Glutamatergic neuron (in vitro differentiated cells): ENCODE data around the gene PLPP6. TPM values are rescaled to one million over a fixed set of nuclear protein-coding genes. Genes with fewer than 3 reads are reported as not detected.

Experiments
- DNase-seq: peaks from one replicate; pipeline ENCODE4 v3.0.0; 2022
- H3K27ac Mint-ChIP-seq: one replicate; pipeline ENCODE4 v1.8.0; 2020; ENCODE audit warnings: mild to moderate bottlenecking, mixed read lengths, inconsistent platforms; ENCODE audit not compliant: unreplicated experiment
- H3K27me3 Mint-ChIP-seq: one replicate; pipeline ENCODE4 v1.8.0; 2020; ENCODE audit warnings: mild to moderate bottlenecking, moderate library complexity, mixed read lengths, inconsistent platforms; ENCODE audit not compliant: unreplicated experiment
- H3K36me3 Mint-ChIP-seq: one replicate; pipeline ENCODE4 v1.8.0; 2020; ENCODE audit warnings: mild to moderate bottlenecking, mixed read lengths, inconsistent platforms; ENCODE audit not compliant: unreplicated experiment
- H3K4me1 Mint-ChIP-seq: one replicate; pipeline ENCODE4 v1.8.0; 2020; ENCODE audit warnings: mild to moderate bottlenecking, low read depth, mixed read lengths, inconsistent platforms; ENCODE audit not compliant: unreplicated experiment
- H3K4me3 Mint-ChIP-seq: one replicate; pipeline ENCODE4 v1.8.0; 2020; ENCODE audit warnings: mild to moderate bottlenecking, mixed read lengths, inconsistent platforms; ENCODE audit not compliant: unreplicated experiment
- H3K9me3 Mint-ChIP-seq: one replicate; pipeline ENCODE4 v1.8.0; 2020; ENCODE audit warnings: mild to moderate bottlenecking, moderate library complexity, mixed read lengths, inconsistent platforms; ENCODE audit not compliant: unreplicated experiment
- CTCF ChIP-seq: fragments of 200-600 bp; sonication (generic); IDR thresholded peaks from one replicate; pipeline ENCODE4 v1.5.0; 2021; ENCODE audit not compliant: partially characterized antibody, unreplicated experiment
- total RNA-seq: library from RNA; stranded (reverse); fragmentation: NEBNext Ultra II Directional; extraction: Animal tissue kit (Norgen Biotek cat#: 25700); gene quantifications from one replicate; pipeline ENCODE4 v1.2.1, GENCODE V29; 2021; ENCODE audit not compliant: unreplicated experiment

The PLPP6 gene
- total RNA-seq, 1 donor from 2014 or later: 12.0 TPM

- H3K27me3 Mint-ChIP-seq: no peaks in the 10 kb centered on the region
- peaks cover 2% of the 10 kb centered on the region for H3K9me3 Mint-ChIP-seq
- no peak for TF ChIP-seq CTCF
- H3K27ac Mint-ChIP-seq: no peak overlapping the region
- H3K36me3 Mint-ChIP-seq: no peaks in the 10 kb centered on the region
- no peaks in the 10 kb centered on the region for H3K4me1 Mint-ChIP-seq
- H3K4me3 Mint-ChIP-seq: no peak overlapping the region
- no peak for DNase-seq
These were observed 26.9 kb downstream of the PLPP6 start for GRCh38 chr9:4689021-4689420.

GRCh38 chr9:4689687-4690104 is 27.6 kb downstream of the PLPP6 start:
- TF ChIP-seq CTCF: no peak
- no peak for DNase-seq
- no peak overlapping the region for H3K4me3 Mint-ChIP-seq
- no peaks in the 10 kb centered on the region for H3K4me1 Mint-ChIP-seq
- H3K9me3 Mint-ChIP-seq: peaks cover 2% of the 10 kb centered on the region
- no peaks in the 10 kb centered on the region for H3K36me3 Mint-ChIP-seq
- no peaks in the 10 kb centered on the region for H3K27me3 Mint-ChIP-seq
- H3K27ac Mint-ChIP-seq: no peak overlapping the region

DNA sequence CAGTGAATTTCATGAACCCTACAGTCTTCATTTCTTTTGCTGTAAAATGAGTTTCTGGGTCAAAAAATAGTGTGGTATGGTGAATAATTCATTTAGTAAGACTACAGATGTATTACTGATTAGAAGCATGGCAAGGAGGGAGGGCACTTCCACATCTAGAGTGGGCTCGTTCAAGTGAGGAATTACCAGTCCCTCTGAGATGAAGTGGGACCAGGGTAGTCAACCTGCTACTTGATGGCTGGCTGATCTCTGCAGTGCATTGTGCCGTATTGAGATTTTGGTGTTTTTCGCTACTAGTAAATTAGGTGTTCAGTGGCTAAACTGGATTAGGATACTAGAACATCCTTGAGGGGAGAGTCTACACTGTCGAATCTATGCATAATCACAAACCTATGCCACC is 28.1 kb downstream of the PLPP6 start:
- no peak overlapping the region for H3K27ac Mint-ChIP-seq
- H3K4me3 Mint-ChIP-seq: no peak overlapping the region
- peaks cover 2% of the 10 kb centered on the region for H3K9me3 Mint-ChIP-seq
- DNase-seq: no peak
- no peak for TF ChIP-seq CTCF
- no peaks in the 10 kb centered on the region for H3K36me3 Mint-ChIP-seq
- no peaks in the 10 kb centered on the region for H3K27me3 Mint-ChIP-seq
- H3K4me1 Mint-ChIP-seq: no peaks in the 10 kb centered on the region

- no peak for DNase-seq
- no peak overlapping the region for H3K27ac Mint-ChIP-seq
- no peaks in the 10 kb centered on the region for H3K9me3 Mint-ChIP-seq
- H3K4me3 Mint-ChIP-seq: no peak overlapping the region
- H3K27me3 Mint-ChIP-seq: no peaks in the 10 kb centered on the region
- no peaks in the 10 kb centered on the region for H3K4me1 Mint-ChIP-seq
- no peaks in the 10 kb centered on the region for H3K36me3 Mint-ChIP-seq
- no peak for TF ChIP-seq CTCF
These were observed 29.7 kb downstream of the PLPP6 start for GRCh38 chr9:4691795-4692194.

GRCh38 chr9:4700091-4700490 is 38.0 kb downstream of the PLPP6 start:
- H3K9me3 Mint-ChIP-seq: no peaks in the 10 kb centered on the region
- TF ChIP-seq CTCF: no peak
- H3K4me3 Mint-ChIP-seq: no peak overlapping the region
- H3K27ac Mint-ChIP-seq: no peak overlapping the region
- H3K27me3 Mint-ChIP-seq: no peaks in the 10 kb centered on the region
- H3K36me3 Mint-ChIP-seq: no peaks in the 10 kb centered on the region
- no peaks in the 10 kb centered on the region for H3K4me1 Mint-ChIP-seq
- no peak for DNase-seq
